ENCODE measurements around the gene LRBA.

LRBA gene

DNA sequence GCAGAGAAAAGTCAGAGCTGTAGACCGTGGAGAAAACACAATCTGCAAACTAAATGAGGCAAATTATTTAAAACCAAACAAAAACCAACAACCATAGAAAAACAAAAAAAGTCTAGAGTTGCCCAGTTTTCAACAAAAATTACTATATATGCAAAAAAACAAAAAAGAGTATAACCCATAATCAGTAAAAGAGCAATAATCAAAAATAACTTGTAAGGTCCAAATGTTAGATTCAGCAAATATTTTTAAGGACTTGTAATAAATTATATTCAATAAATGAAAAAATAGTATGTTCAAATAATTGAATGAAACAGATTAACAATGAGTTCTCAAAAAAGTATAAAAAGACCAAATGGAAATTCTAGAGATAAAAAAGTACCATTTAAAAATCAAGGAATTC is 130.5 kb downstream of the LRBA start:
- DNase-seq (ENCODE audit: low read depth in 2 of 2), result no peak

DNA sequence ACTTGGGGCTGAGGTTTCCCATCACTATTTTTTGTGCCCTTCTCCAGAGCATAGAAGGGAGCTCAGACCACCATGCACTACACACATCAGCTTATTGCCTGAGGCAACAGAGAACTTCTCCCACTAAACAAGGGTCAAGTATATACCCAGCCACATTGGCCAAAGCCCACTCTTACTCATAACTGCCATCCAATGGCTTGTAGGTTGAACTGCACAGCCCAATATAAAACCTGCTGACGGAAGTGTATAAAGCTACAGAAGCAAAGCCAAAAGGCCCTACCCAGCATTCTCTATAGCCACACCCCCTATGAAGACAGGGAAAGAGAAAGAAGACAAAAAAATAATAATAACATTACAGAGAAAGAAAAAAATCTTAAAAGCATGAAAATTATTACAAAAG is 139.7 kb downstream of the LRBA start:
- DNase-seq (ENCODE audit: low read depth in 2 of 2), result no peak

DNA sequence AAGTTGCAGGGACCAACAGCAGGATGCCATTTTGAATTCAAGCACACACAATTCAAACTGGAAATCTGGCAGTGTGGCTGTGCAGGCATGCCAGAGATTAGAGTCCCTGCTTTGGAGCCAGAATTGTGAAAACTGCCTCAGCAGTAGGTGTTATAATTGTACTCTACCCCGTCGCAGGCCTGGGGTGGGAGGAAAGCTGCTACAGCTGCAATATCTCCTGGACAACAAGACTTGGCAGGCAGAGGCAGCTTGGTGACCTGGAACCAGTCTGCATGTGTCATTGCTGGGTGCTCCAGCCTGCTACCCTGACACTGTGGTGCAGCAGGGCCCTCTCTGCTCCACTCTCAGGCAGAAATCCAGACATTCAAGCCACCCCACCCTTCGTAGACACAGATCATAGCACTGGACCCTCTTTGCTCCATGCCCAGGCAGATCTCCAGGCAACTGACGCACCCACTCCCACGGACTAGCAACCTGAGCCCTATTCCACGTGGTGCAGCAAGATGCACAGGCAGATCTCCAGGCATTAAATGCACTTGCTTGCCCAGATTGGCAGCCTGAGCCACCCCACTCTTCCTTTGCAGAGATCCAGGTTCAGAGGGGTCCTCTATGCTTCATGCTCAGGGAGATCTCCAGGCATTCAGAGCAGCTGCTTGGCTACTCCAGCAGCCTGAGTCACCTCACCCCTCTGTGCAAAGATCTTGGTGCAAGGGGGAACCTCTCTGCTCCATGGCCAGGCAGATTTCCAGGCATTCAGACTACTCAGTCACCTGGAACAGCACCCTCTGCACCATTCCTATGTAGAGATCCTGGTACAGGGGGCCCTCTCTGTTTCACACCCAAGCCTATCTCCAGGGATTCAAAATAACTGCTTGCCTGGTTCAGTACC is 140.5 kb downstream of the LRBA start:
- DNase-seq (ENCODE audit: low read depth in 2 of 2), result no peak

DNA sequence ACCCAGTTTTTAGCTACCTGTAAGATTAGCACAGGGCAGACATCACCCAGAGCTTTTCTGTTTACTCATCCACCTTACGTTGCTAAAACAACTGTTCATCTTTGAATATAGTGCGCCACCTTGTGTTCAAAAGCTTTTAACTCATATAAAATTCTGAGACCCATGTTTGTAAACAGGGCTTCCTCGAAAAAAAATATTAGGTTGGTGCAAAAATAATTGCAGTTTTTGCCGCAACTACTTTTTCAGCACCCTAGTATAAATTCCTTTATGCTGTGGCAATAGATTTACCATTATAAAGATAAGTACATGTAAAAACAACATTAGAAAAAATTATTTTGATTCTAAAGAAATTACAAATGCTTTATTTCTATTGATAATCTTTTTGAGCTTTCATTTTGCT is 147.9 kb downstream of the LRBA start:
- peak in 1 of 2 donors; percentile 8 for DNase-seq (ENCODE audit: low read depth in 2 of 2)

DNA sequence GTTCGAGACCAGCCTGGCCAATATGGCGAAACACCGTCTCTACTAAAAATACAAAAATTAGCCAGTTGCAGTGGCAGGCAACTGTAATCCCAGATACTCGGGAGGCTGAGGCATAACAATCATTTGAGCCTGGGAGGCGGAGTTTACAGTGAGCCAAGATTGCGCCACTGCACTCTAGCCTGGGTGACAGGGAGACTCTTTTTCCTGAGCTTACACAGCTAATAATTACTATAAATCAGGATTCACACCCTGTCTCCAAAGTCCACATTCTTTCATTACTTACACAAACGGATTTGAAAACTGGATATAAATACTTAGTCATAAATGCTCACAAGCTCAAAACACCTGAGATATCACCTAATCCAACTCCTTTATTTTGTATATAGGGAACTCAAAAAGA is 151.6 kb downstream of the LRBA start:
- DNase-seq (ENCODE audit: low read depth in 2 of 2), result no peak

DNA sequence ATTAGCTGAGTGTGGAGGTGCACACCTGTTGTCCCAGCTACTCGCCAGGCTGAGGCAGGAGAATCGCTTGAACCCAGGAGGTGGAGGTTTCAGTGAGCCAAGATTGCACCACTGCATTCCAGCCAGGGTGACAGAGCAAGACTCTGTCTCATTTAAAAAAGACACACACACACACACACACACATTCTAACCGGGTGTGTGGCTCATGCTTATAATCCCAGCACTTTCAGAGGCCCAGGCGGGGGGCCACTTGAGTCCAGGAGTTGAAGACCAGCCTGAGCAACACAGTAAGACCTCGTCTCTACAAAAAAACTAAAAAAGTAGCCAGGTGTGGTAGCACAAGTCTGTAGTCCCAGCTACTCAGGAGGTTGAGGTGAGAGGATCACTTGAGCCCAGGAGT is 152.3 kb downstream of the LRBA start:
- DNase-seq (ENCODE audit: low read depth in 2 of 2), result no peak

DNA sequence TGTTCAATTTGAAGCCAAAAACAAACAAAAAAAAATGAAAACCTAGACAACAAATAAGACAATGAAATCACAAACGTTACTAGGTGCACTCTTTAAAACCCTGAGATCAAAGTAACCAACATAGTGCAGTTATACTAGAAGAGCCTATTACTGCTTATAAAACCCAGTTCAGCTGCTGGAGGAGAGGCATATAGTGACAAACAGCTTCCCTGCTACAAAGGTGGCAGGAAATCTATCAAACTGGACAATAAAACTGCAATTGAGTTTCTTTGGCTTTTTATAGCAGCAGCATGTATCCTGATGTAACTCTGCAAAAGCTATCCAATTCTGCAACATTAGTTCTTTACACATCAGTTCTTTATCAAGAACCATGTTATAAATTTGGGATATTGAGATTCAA is 155.6 kb downstream of the LRBA start:
- no peak for DNase-seq (ENCODE audit: low read depth in 2 of 2)

DNA sequence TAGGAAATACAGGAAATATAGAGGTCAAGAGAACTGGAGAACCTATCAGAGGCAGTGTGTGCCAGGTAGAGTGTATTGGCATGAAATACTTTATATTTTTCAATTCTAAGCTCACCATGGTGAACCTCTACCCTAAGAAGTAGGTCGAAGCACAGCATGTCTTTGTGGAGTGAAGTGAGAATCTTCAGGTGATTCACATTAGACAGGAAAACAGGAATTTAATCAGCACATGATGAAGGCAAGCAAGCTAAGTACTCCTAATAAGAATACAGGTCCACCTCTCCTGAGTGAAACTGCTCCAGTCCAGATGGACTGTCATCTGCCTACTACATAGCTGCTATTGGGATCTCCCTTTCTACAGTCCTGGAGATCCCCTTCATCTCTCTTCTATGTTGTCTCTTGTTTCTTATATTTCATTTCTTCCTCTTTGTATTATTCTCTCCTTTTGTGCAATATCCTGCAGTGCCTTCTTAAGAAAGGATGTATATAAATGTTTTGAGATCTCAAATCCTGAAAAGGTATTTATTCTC is 159.0 kb downstream of the LRBA start:
- no peak for DNase-seq (ENCODE audit: low read depth in 2 of 2)

DNA sequence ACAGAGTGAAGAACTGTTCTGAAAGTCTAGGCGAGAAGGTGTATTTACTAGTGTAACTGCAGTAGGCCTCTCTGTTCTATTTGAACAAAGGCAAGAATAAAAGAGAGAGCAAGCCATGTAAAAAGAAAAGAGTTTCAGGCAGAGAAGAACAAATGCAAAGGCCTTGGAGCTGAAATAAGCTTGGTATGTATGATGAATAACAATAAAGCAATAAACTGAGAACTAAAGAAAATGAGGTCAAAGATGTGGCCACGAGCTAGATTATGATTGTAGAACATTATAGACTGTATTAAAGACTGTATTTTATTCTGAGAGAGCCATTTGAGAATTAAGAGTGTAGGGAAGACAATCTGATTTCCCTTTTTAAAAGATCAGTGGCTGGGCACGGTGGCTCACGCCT is 160.5 kb downstream of the LRBA start:
- no peak for DNase-seq (ENCODE audit: low read depth in 2 of 2)

DNA sequence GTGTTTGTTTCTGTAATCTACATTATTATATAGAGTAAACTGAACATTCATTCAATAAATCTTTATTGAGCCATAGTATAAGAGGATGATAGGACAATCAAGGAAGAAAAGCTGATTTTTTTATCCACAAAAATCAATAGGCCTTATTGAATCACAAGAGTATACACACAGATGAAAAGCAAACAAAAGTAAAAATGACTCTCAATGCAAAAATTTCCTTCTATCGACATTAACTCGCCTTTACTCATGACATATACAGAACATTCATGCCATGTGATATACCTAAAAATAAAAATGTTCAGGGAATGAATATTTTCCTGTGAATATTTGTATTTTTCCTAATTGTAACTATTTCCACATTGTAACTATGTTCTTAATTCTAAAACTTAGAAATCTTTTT is 161.2 kb downstream of the LRBA start:
- DNase-seq (ENCODE audit: low read depth in 2 of 2), result no peak

DNA sequence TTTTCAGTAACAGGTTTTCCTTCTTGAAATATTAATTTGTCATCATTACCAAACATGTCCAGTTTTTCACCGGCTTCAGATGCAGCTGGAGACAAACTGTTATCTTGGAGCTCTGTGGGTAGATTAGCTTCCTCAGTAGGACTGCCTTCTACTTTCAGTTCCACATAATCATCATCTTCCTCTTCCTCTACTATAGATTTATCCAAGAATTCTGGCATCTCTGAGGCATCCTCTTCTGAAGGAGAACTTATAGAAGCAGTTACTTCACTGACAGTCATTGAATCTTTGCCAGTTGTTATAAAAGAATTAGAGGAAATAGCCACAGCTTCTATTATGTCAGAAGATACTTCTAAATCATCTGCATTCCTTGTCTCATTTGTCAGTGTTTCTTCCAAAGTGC is 162.9 kb downstream of the LRBA start:
- DNase-seq (ENCODE audit: low read depth in 2 of 2), result no peak

DNA sequence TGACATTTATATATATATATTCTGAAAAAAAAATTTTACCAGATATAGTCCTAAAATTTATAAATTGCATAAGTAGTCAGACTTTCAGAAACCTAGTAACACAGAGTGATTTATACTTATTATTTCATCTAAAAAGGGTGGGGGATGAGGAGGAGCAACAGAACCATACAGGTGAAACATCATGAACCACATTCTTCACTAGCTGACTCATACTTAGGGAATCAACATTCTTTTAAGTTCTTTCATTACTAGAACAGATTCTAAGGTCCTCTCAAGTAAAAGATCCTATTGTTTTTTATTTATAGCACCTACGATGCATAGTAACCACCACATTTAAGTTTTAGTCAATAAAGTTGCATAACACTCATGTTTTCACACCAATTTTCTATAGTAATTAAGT is 166.1 kb downstream of the LRBA start:
- no peak for DNase-seq (ENCODE audit: low read depth in 2 of 2)

DNA sequence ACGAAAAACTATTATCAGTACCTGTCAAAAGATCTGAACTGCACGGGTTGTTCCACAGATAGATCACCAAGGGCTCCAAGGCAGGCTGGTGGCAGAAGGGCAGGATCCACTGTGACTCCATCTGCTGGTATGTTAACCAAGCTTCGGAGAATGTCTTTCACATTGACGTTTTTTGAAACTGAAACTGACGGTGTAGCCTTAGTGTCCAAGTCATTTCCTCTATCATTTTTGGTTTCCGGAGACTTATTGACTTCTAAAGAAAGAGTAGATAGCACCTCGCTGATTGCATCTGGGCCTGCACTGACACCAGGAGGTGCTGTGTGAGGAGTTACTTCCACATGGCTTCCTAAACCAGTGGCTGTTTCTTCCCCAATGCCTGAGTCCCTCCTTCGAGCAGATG is 186.9 kb downstream of the LRBA start:
- DNase-seq (ENCODE audit: low read depth in 2 of 2), result no peak

DNA sequence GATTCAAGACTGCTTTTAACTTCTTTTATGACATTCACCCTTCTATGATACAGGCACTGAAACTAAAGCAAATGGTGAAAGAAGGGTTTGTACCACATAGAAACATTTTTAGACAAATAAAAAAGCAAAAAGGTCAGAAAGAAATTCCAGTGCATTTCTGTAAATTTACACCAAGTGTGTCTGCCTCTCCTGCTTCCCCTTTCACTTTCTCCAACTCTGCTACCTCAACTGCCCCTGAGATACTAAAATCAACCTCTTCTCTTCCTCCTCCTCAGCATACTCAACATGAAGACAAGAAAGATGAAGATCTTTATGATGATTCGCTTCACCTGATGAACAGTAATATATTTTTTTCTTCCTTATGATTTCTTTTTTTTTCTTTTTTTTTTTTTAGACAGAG is 187.9 kb downstream of the LRBA start:
- DNase-seq (ENCODE audit: low read depth in 2 of 2), result no peak

DNA sequence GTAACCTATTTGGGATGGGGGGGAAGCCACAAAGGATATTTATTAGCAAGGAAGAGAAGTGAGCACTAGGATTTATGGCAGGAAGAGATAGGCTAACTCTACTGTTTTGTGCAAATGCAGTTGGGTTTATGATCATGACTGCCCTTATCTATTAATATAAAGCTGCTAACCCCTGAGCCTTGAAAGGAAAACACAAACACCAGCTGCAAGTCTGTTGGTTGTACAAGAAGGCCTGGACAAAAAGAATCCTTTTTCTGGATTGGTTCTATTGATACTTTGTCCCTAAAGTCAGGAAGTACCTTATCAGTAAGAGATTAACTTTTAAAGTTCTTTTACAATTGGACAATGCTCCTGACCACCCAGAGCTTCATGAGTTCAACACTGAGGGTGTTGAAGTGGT is 188.8 kb downstream of the LRBA start:
- DNase-seq (ENCODE audit: low read depth in 2 of 2), result no peak

DNA sequence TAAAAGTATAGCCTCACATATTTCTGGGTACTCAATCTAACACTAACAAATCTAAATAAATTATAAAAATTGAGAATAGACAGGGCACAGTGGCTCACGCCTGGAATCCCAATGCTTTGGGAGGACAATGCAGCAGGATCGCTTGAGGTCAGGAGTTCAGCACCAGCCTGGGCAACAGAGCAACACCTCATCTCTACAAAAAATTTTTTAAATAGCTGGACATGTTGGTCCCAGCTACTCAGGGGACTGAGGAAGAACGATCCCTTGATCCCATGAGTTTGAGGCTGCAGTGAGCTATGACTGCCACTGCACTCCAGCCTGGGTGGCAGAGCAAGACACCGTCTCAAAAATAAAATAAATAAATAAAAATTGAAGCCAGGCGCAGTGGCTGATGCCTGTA is 192.7 kb downstream of the LRBA start:
- no peak for DNase-seq (ENCODE audit: low read depth in 2 of 2)

DNA sequence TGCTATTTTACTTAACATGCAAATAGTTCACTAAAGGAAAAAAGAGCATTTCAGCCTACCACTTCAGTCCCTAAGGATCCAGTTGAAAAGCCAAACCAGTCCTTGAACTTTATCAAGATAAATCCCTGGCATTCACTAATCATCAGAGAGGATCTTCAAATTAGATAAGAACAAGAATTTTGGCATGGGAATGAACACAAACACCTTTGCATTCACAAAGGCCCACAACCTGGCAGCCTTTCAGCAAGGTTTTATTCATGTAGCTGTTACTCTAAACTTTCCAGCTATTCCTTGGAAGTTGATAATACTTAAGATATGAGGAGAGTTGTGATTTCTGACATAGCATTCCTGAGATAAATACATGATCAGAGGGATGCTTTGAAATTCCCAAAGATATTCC is 193.4 kb downstream of the LRBA start:
- DNase-seq (ENCODE audit: low read depth in 2 of 2), result no peak

DNA sequence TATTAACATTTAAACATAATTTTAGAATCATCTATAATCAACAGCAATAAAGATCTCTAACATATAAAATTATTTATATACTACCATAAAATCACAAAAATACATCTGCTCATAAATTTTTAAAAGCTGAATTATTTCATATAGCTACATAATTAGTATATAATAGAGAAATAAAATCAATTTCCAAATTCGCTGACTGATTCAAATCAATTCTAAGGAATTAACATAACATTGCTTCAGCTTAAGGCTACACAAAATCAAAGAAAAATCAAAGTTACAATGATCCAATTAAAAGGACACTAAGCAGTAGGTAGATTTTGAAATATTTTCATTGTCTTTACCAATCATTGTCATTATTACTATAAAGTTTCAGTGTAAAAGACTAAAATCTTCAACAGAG is 194.7 kb downstream of the LRBA start:
- DNase-seq (ENCODE audit: low read depth in 2 of 2), result no peak

DNA sequence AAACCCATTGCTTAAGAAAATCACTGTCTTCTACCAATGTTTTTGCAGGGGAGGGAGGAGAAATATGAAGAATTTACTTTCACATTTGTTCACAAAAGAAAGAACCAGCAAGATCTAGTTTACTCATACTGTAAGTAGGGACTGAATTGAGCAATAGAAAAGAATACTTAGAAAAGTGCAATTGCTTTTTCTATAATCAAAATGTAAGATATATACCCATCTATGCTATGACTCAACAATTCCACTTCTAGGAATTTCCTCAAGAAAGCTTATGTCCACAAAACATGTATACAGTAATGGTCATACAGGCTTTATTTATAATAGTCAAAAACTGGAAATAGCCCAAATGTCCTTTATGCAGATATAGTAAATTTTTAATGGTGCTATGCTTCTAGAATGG is 196.4 kb downstream of the LRBA start:
- no peak for DNase-seq (ENCODE audit: low read depth in 2 of 2)

DNA sequence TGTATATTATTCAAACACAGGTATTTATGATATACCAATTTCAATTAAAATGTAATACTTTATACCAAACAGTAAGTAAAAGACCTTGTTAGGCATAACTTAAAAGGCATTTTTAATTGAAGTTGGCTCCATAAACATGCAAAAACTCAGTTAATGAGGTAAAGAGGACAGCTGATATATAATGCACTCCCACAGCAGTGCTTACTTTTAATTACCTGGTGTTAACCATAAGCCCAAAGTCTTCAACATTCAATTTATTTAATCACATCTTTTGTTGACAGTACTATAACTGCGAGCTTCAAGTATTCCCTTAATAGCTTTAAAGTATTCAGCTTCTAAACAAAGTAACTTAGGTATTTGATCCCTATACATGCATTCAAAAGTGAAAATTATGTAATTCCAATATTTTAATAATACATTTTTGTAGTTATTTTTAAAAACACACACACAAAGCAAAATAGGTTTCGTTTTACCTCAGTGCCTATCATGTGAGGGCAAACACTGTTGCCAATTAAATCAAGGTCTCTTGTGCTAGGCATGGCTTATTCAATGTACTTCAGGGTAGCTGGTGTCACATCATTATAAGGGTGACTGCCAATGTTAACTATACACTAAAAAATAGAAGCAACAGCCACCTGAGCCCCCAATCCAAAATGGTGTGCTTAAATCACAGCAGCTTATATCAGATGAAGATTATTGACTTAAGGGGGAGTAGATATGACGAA is 197.1 kb downstream of the LRBA start:
- no peak for DNase-seq (ENCODE audit: low read depth in 2 of 2)

DNA sequence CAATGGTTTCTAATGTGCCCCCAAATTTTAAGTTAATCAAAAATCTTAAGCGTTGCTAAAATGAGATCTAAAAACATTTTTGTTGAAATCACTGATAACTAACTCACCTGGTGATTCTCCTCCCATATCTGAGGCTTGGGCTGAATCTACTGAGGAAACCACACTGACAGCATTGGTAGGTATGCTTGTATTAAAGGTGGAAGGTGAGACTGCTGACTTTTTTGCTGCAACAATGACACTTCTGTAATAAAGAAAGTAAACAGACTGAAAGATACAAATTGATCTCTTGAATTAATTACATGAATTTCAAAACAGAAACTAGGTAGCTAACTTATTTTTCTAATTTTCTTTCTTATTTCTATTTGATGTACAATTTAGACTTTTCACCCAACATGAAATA is 198.1 kb downstream of the LRBA start:
- DNase-seq (ENCODE audit: low read depth in 2 of 2), result no peak

DNA sequence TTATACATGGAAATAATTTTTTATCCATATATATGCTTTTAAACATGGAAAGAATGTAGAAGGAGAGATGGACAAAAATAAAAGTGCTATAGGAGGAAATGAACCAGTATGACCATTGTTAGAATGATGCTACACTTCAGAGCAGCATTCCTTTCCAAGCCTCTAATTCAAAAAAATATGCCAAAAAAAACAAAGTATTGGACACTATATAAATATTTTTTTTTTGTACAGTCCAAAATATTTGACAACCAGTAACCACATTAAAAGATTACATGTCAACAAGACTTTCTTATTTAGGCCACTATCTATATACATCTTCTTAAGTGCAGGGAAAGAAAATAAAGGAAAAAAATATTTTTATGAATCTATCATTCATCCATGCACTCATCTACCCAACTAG is 198.6 kb downstream of the LRBA start:
- no peak for DNase-seq (ENCODE audit: low read depth in 2 of 2)

DNA sequence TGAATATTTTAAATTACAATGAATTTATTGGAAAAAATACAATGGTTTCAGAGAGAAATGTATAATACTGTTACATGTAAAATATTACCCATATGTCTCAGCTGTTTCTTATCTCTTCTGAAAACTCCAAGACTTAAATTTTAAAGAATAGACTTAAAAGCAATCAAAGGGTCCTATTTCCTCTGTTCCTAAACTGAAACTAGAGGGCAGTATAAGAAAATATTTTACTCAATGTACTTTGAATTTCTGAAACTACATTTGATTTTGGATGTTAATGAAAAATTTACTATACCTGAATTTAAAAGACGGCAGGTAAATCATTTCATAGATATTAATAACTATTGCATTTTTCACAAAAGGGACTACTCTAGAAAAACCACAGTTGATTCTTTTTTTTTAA is 200.2 kb downstream of the LRBA start:
- DNase-seq (ENCODE audit: low read depth in 2 of 2), result no peak

Measured in stimulated activated CD4-positive, alpha-beta T cell treated with anti-CD3 and anti-CD28 coated beads, Interleukin-1b, Interleukin-23, amount 100 ng/mL, for 1 hour (primary cell).